HEK293T (cell line): ENCODE results near the gene CELF2.

Experiments
- ARNT ChIP-seq: fragments of 450-650 bp; IDR thresholded peaks from 2 replicates; pipeline ENCODE4 v1.6.1; 2017; ENCODE audit warnings: mild to moderate bottlenecking
- BHLHE40 ChIP-seq: fragments of 450-650 bp; IDR thresholded peaks from 2 replicates; pipeline ENCODE4 v1.6.1; 2016; ENCODE audit warnings: mild to moderate bottlenecking, moderate library complexity, borderline replicate concordance
- FOXM1 ChIP-seq: fragments of 450-650 bp; IDR thresholded peaks from 2 replicates; pipeline ENCODE4 v1.6.1; 2017; ENCODE audit warnings: mild to moderate bottlenecking, borderline replicate concordance
- HDGF ChIP-seq: fragments of 450-650 bp; IDR thresholded peaks from 2 replicates; pipeline ENCODE4 v1.6.1; 2017; ENCODE audit warnings: antibody characterized with exemption, borderline replicate concordance
- SP1 ChIP-seq: fragments of 450-650 bp; IDR thresholded peaks from 2 replicates; pipeline ENCODE4 v1.6.1; 2017
- SUZ12 ChIP-seq: fragments of 450-650 bp; IDR thresholded peaks from 2 replicates; pipeline ENCODE4 v1.6.1; 2016; ENCODE audit warnings: mild to moderate bottlenecking
- TARDBP ChIP-seq: fragments of 450-650 bp; IDR thresholded peaks from 2 replicates; pipeline ENCODE4 v1.6.1; 2016

DNA sequence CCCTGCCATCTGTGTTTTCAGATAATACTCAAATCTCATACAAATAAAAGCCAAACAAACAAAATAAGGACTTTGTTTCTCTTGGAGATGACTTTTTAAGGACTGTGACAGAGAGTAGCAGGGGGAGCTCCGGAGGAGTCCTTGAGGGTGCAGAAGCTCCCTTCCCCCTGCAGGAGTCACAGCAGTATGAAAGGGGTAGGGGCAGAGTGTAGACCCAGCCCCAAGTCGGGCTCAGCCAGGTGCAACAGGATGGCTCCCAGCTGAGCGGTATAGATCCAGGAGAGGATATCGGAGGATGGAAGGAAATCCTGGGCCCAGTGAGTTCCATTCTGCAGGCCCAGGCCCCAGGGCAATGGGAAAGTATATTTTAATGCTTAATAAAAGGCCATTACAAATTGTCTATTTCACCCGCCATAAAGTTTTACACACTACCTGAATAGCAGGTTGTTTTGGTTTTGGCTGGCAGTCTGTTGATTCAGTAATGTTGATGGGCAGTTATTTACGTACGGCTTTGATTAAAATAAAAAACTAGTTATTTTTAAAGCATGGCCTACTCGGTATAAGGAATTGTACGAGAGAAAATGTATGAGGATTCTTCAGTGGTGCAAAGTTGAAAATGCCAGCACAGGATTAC, 206.0 kb downstream of the CELF2 start:
- TF ChIP-seq SP1 (no peak), FOXM1 (no peak), BHLHE40 (no peak), TARDBP (no peak), HDGF (no peak), ARNT (no peak), SUZ12 (no peak)
